Nephron progenitor cell (in vitro differentiated cells): Measurements from ENCODE around the gene DENND6B.
A peak's percentile ranks its signal among the peaks of the same experiment; 100 is the strongest.
"Not testable (repeated sequence)": the region's sequence is repeated elsewhere in the genome, so short reads cannot be mapped to it uniquely, and the experiment has no call there.

Source experiments
- DNase-seq: peaks from one replicate; pipeline ENCODE4 v3.0.0; 2021
- H3K27ac Mint-ChIP-seq: 2 replicates; pipeline ENCODE4 v1.8.0; 2021; ENCODE audit warnings: mild to moderate bottlenecking, moderate library complexity, mixed read lengths
- H3K27me3 Mint-ChIP-seq: 2 replicates; pipeline ENCODE4 v1.8.0; 2021; ENCODE audit warnings: mild to moderate bottlenecking, low read depth, mixed read lengths; ENCODE audit not compliant: poor library complexity
- H3K36me3 Mint-ChIP-seq: 2 replicates; pipeline ENCODE4 v1.8.0; 2021; ENCODE audit warnings: low read depth, mixed read lengths
- H3K4me1 Mint-ChIP-seq: 2 replicates; pipeline ENCODE4 v1.8.0; 2021; ENCODE audit warnings: mixed read lengths
- H3K4me3 Mint-ChIP-seq: 2 replicates; pipeline ENCODE4 v1.8.0; 2021; ENCODE audit warnings: mild to moderate bottlenecking, moderate library complexity, mixed read lengths
- H3K9me3 Mint-ChIP-seq: 2 replicates; pipeline ENCODE4 v1.8.0; 2021; ENCODE audit warnings: mild to moderate bottlenecking, moderate library complexity, mixed read lengths
- CTCF ChIP-seq: fragments of 200-600 bp; sonication (generic); IDR thresholded peaks from 2 replicates; pipeline ENCODE4 v1.5.0; 2021; ENCODE audit warnings: antibody characterized with exemption

DENND6B gene

GRCh38 chr22:50274771-50275170 lies 52.0 kb downstream of the DENND6B start:
- H3K36me3 Mint-ChIP-seq = peaks cover 36% of the 10 kb centered on the region

GRCh38 chr22:50274311-50274710 lies 52.5 kb downstream of the DENND6B start:
- no peak overlapping the region for H3K27ac Mint-ChIP-seq
- peak; percentile 47 for DNase-seq

More at GRCh38 chr22:50274771-50275170, 52.0 kb downstream of the DENND6B start:
- no peak for DNase-seq
- TF ChIP-seq CTCF = no peak
- Mint-ChIP-seq H3K27ac (no peak overlapping the region), H3K9me3 (no peaks in the 10 kb centered on the region), H3K27me3 (peaks cover 14% of the 10 kb centered on the region), H3K4me3 (no peak overlapping the region), H3K4me1 (peaks cover 25% of the 10 kb centered on the region)

GRCh38 chr22:50273781-50274180 lies 53.0 kb downstream of the DENND6B start:
- Mint-ChIP-seq H3K4me1 (peaks cover 25% of the 10 kb centered on the region), H3K27me3 (peaks cover 24% of the 10 kb centered on the region), H3K36me3 (peaks cover 28% of the 10 kb centered on the region), H3K4me3 (peak overlapping the region; percentile 4)
- not testable (repeated sequence) for DNase-seq, H3K9me3 Mint-ChIP-seq, H3K27ac Mint-ChIP-seq

More at GRCh38 chr22:50274311-50274710, 52.5 kb downstream of the DENND6B start:
- Mint-ChIP-seq H3K4me1 (peaks cover 25% of the 10 kb centered on the region), H3K9me3 (no peaks in the 10 kb centered on the region), H3K36me3 (peaks cover 34% of the 10 kb centered on the region), H3K4me3 (no peak overlapping the region), H3K27me3 (peaks cover 18% of the 10 kb centered on the region)
- TF ChIP-seq CTCF = peak; percentile 12

GRCh38 chr22:50273352-50273751 lies 53.5 kb downstream of the DENND6B start:
- H3K27ac Mint-ChIP-seq, H3K4me3 Mint-ChIP-seq, H3K9me3 Mint-ChIP-seq, DNase-seq: not testable (repeated sequence)
- H3K4me1 Mint-ChIP-seq = peaks cover 25% of the 10 kb centered on the region
- H3K27me3 Mint-ChIP-seq = peaks cover 28% of the 10 kb centered on the region
- peak; percentile 20 for TF ChIP-seq CTCF
- H3K36me3 Mint-ChIP-seq = peaks cover 28% of the 10 kb centered on the region

GRCh38 chr22:50272044-50272802 lies 54.6 kb downstream of the DENND6B start:
- Mint-ChIP-seq H3K27me3 (peaks cover 37% of the 10 kb centered on the region), H3K4me3 (no peak overlapping the region), H3K9me3 (no peaks in the 10 kb centered on the region), H3K36me3 (peaks cover 21% of the 10 kb centered on the region), H3K4me1 (peaks cover 25% of the 10 kb centered on the region), H3K27ac (no peak overlapping the region)
- TF ChIP-seq CTCF = no peak
- no peak for DNase-seq

GRCh38 chr22:50271519-50271970 lies 55.3 kb downstream of the DENND6B start:
- H3K27ac Mint-ChIP-seq = no peak overlapping the region
- no peaks in the 10 kb centered on the region for H3K9me3 Mint-ChIP-seq
- H3K4me3 Mint-ChIP-seq = no peak overlapping the region
- H3K4me1 Mint-ChIP-seq = peaks cover 25% of the 10 kb centered on the region
- peak; percentile 88 for DNase-seq
- H3K27me3 Mint-ChIP-seq = peaks cover 37% of the 10 kb centered on the region
- TF ChIP-seq CTCF = no peak
- H3K36me3 Mint-ChIP-seq = peaks cover 14% of the 10 kb centered on the region
